Stimulated activated memory B cell treated with anti-CD40 and anti-IgM and Interleukin-4, amounts not matched to agents 10 μg/mL and 1 μg/mL and 100 μg/mL, for 72 hours (primary cell): Measurements from ENCODE around the gene MAST4.

Source experiments
- ATAC-seq: fragments of 150-1000 bp; cut with Tn5 transposase; 2 replicates; pipeline ENCODE4 v1.10.0; 2021
- H3K27ac Mint-ChIP-seq: one replicate; pipeline ENCODE4 v1.8.0; 2022; ENCODE audit warnings: mild to moderate bottlenecking, mixed read lengths
- H3K27me3 Mint-ChIP-seq: one replicate; pipeline ENCODE4 v1.8.0; 2022; ENCODE audit warnings: mixed read lengths
- H3K36me3 Mint-ChIP-seq: one replicate; pipeline ENCODE4 v1.8.0; 2022; ENCODE audit warnings: mixed read lengths
- H3K4me1 Mint-ChIP-seq: one replicate; pipeline ENCODE4 v1.8.0; 2022; ENCODE audit warnings: mixed read lengths
- H3K4me3 Mint-ChIP-seq: one replicate; pipeline ENCODE4 v1.8.0; 2022; ENCODE audit warnings: mild to moderate bottlenecking, moderate library complexity, mixed read lengths
- H3K9me3 Mint-ChIP-seq: one replicate; pipeline ENCODE4 v1.8.0; 2022; ENCODE audit warnings: mixed read lengths

Gene MAST4

DNA sequence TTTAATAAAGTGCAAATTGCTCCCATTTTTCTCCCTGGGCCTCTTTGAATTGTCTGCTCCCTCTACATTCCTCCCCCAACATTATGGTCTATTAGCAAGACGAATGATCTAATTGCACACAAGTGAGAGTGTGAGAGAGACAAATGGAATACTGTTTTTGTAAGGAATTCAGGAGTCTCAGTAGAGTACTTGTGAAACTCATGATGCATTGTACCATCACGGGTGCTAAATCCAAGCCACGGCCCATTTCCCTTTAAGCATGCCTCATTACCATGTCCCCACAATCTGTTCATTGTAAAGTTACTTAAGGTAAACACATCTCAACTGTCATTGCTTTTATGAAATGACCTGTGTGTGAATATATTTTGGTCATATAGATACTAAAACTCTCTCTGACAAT is 537.6 kb downstream of the MAST4 start:
- Mint-ChIP-seq H3K4me3 (no peak overlapping the region), H3K4me1 (no peaks in the 10 kb centered on the region), H3K9me3 (no peaks in the 10 kb centered on the region), H3K27ac (no peak overlapping the region), H3K36me3 (peaks cover 8% of the 10 kb centered on the region), H3K27me3 (no peaks in the 10 kb centered on the region)
- ATAC-seq, result no peak

GRCh38 chr5:67135381-67135984 is 539.3 kb downstream of the MAST4 start:
- Mint-ChIP-seq H3K4me1 (no peaks in the 10 kb centered on the region), H3K9me3 (no peaks in the 10 kb centered on the region), H3K4me3 (no peak overlapping the region), H3K36me3 (peaks cover 8% of the 10 kb centered on the region), H3K27me3 (no peaks in the 10 kb centered on the region), H3K27ac (no peak overlapping the region)
- no peak for ATAC-seq

DNA sequence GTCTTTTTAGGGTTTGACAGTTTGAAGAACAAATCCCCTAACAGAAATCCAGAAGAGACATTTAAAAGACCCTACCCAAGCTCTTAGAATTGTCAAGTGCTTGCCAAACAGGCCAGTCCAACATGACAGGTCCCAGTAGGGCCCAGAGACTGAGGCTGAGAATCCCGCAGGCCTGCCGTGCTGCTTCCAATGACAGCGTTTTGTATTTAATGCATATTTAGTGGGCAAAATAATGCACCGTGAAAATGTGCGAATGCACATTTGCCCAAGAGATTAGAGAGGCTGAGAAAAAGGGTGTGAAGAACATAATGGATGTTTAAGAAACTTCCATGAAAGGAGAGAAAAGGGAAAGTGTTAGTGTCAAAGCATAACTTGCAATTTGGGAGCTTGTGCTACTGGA is 542.8 kb downstream of the MAST4 start:
- H3K9me3 Mint-ChIP-seq, result no peaks in the 10 kb centered on the region
- H3K4me3 Mint-ChIP-seq, result no peak overlapping the region
- no peaks in the 10 kb centered on the region for H3K27me3 Mint-ChIP-seq
- no peak overlapping the region for H3K27ac Mint-ChIP-seq
- ATAC-seq, result no peak
- H3K36me3 Mint-ChIP-seq, result peaks cover 30% of the 10 kb centered on the region
- H3K4me1 Mint-ChIP-seq, result no peaks in the 10 kb centered on the region

GRCh38 chr5:67140413-67140812 is 544.2 kb downstream of the MAST4 start:
- no peaks in the 10 kb centered on the region for H3K27me3 Mint-ChIP-seq
- H3K36me3 Mint-ChIP-seq, result peaks cover 33% of the 10 kb centered on the region
- no peak overlapping the region for H3K4me3 Mint-ChIP-seq
- H3K4me1 Mint-ChIP-seq, result no peaks in the 10 kb centered on the region
- H3K27ac Mint-ChIP-seq, result no peak overlapping the region
- no peaks in the 10 kb centered on the region for H3K9me3 Mint-ChIP-seq
- no peak for ATAC-seq

GRCh38 chr5:67141644-67142043 is 545.5 kb downstream of the MAST4 start:
- Mint-ChIP-seq H3K36me3 (peaks cover 37% of the 10 kb centered on the region), H3K4me3 (no peak overlapping the region), H3K9me3 (no peaks in the 10 kb centered on the region), H3K4me1 (no peaks in the 10 kb centered on the region), H3K27me3 (no peaks in the 10 kb centered on the region), H3K27ac (no peak overlapping the region)
- ATAC-seq, result no peak

DNA sequence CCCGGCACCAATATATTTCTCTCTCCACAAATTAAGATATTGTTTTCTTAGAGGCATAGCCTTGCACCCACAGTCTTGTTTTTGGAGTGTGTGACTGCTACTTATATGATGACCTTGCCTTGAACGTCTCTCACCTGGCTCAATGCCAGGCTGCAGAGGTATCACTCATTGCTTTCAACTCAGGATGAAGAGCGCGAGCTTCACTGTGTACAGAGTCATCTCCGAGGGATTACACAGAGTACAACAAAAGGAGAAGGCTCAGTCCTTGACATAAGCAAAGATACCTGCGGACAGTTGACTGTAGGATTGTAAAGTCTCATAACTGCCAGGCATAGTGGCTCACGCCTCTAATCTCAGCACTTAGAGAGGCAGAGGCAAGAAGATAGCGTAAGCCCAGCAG is 546.6 kb downstream of the MAST4 start:
- Mint-ChIP-seq H3K4me3 (no peak overlapping the region), H3K27me3 (no peaks in the 10 kb centered on the region), H3K9me3 (no peaks in the 10 kb centered on the region), H3K4me1 (no peaks in the 10 kb centered on the region), H3K36me3 (peaks cover 44% of the 10 kb centered on the region), H3K27ac (no peak overlapping the region)
- ATAC-seq, result no peak

DNA sequence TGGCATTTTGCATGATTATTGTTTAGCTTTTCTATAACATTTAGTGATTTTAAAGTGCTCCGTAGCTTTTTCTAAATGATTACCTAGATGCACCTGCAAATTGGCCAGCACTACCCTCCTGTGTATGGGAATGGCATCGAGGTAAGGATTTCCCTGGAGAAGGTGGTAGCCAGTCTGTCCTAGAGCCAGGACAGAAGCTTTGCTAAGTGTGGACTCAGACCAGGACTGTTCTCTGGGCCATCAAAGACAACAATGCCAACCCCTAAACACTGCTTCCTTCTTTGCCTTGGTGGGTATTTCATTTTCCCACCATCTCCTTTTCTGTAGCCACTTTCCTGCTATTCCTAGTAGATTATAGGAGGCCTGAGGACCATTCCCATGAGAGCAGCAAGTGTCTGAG is 547.4 kb downstream of the MAST4 start:
- Mint-ChIP-seq H3K36me3 (peaks cover 47% of the 10 kb centered on the region), H3K4me1 (no peaks in the 10 kb centered on the region), H3K27me3 (no peaks in the 10 kb centered on the region), H3K27ac (no peak overlapping the region), H3K4me3 (no peak overlapping the region), H3K9me3 (no peaks in the 10 kb centered on the region)
- ATAC-seq, result no peak

- ATAC-seq, result no peak
- H3K36me3 Mint-ChIP-seq, result peaks cover 54% of the 10 kb centered on the region
- no peaks in the 10 kb centered on the region for H3K9me3 Mint-ChIP-seq
- H3K27me3 Mint-ChIP-seq, result no peaks in the 10 kb centered on the region
- H3K4me1 Mint-ChIP-seq, result no peaks in the 10 kb centered on the region
- H3K27ac Mint-ChIP-seq, result no peak overlapping the region
- no peak overlapping the region for H3K4me3 Mint-ChIP-seq
Measured at GRCh38 chr5:67144183-67144639, 548.0 kb downstream of the MAST4 start.

DNA sequence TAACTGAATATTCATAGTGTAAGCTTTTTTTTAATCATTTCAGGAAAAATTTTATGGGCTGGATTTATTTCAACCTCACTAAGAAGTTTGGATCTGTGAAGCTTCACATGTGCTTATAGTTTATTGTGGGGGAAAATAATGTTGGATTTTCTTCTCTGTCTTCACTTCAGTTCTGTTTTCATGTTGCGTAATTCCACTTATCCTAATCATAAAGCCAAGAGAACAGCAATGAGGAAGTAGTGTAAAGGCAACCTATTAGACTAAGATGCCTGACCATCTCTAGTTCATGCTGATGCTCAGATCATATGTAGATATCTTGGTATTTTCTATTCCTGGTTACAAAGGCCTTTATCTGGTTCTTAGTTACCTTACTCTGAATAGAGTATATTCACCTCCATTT is 550.4 kb downstream of the MAST4 start:
- Mint-ChIP-seq H3K27ac (no peak overlapping the region), H3K4me3 (no peak overlapping the region), H3K9me3 (no peaks in the 10 kb centered on the region), H3K36me3 (peaks cover 72% of the 10 kb centered on the region), H3K27me3 (no peaks in the 10 kb centered on the region), H3K4me1 (no peaks in the 10 kb centered on the region)
- ATAC-seq, result no peak

- no peak for ATAC-seq
Measured at GRCh38 chr5:67146981-67147380, 550.8 kb downstream of the MAST4 start.

GRCh38 chr5:67147760-67148159 is 551.6 kb downstream of the MAST4 start:
- Mint-ChIP-seq H3K27me3 (no peaks in the 10 kb centered on the region), H3K27ac (no peak overlapping the region), H3K4me1 (peaks cover 2% of the 10 kb centered on the region), H3K36me3 (peaks cover 66% of the 10 kb centered on the region), H3K9me3 (no peaks in the 10 kb centered on the region), H3K4me3 (no peak overlapping the region)
- no peak for ATAC-seq

More at GRCh38 chr5:67146981-67147380, 550.8 kb downstream of the MAST4 start:
- peaks cover 70% of the 10 kb centered on the region for H3K36me3 Mint-ChIP-seq
- H3K9me3 Mint-ChIP-seq, result no peaks in the 10 kb centered on the region
- no peak overlapping the region for H3K4me3 Mint-ChIP-seq
- no peaks in the 10 kb centered on the region for H3K4me1 Mint-ChIP-seq
- no peaks in the 10 kb centered on the region for H3K27me3 Mint-ChIP-seq
- no peak overlapping the region for H3K27ac Mint-ChIP-seq

DNA sequence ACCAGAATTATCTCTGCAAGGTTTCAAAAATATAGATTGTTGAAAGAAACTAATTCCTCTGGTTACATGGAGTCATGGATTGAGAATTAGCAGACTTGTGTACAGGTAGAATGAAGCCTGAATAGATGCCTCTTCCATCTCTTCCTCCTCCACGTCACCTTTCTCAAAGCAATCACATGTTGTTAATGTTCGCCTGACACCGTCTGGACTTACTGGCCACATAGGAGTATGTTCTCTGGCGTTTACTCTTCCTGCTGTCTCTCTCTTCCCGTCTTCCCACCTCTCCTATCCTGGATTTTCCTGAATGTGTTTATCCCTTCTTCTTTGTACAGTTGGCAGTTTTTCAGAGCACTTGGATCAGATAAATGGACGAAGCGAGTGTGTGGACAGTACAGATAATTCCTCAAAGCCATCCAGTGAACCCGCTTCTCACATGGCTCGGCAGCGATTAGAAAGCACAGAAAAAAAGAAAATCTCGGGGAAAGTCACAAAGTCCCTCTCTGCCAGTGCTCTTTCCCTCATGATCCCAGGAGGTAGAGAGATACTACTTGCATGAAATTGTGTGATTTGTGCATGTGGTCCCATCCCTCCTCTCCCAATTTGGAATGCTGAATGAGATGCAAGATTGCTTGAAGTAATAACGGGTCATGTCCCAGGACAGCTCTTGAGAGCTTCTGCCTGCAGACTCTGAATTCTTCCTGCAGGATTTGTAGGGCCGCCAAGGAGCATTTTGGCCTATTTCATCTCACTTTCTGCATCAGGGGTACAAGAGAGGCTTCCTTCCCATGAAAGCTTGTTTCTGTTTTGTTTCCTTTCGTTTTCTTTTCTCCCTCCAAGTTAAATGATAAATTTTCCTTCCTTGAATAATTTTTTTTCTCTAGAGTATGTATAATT is 553.1 kb downstream of the MAST4 start:
- Mint-ChIP-seq H3K27ac (no peak overlapping the region), H3K36me3 (peaks cover 55% of the 10 kb centered on the region), H3K9me3 (no peaks in the 10 kb centered on the region), H3K4me1 (peaks cover 10% of the 10 kb centered on the region), H3K27me3 (no peaks in the 10 kb centered on the region), H3K4me3 (no peak overlapping the region)
- ATAC-seq, result no peak

- Mint-ChIP-seq H3K27ac (no peak overlapping the region), H3K36me3 (peaks cover 57% of the 10 kb centered on the region), H3K27me3 (no peaks in the 10 kb centered on the region), H3K4me3 (no peak overlapping the region), H3K9me3 (no peaks in the 10 kb centered on the region), H3K4me1 (peaks cover 10% of the 10 kb centered on the region)
- ATAC-seq, result no peak
Measured at GRCh38 chr5:67149951-67150523, 553.8 kb downstream of the MAST4 start.

DNA sequence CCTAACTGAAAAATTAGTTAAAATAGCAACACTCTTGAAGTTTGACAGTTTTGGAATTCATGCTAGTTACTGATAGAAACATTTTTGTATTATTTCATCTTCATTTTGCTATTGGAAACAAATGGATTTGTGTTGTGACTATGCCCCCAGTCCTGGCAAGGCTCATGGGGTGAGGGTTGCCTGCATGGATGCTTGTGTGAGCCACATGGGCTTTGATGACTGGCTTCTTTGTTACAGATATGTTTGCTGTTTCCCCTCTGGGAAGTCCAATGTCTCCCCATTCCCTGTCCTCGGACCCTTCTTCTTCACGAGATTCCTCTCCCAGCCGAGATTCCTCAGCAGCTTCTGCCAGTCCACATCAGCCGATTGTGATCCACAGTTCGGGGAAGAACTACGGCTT is 556.2 kb downstream of the MAST4 start:
- H3K9me3 Mint-ChIP-seq, result no peaks in the 10 kb centered on the region
- no peak overlapping the region for H3K4me3 Mint-ChIP-seq
- H3K36me3 Mint-ChIP-seq, result peaks cover 48% of the 10 kb centered on the region
- H3K27ac Mint-ChIP-seq, result peak overlapping the region; percentile 64
- peaks cover 16% of the 10 kb centered on the region for H3K4me1 Mint-ChIP-seq
- no peak for ATAC-seq
- H3K27me3 Mint-ChIP-seq, result no peaks in the 10 kb centered on the region

DNA sequence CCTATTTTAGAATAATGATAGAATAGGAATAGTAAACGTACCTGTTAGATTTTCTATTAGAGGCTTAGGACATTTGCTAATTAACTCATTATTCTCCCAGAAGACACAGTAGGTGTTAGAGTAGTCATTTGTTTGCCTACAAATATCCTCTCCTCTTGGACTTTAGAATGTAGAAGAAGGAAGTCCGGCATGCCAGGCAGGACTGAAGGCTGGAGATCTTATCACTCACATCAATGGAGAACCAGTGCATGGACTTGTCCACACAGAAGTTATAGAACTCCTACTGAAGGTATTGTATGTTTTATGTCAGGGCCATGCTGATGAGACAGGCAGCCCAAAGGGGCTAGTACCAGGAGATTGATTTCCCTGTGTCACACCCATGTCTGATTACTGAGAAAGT is 557.1 kb downstream of the MAST4 start:
- Mint-ChIP-seq H3K9me3 (no peaks in the 10 kb centered on the region), H3K27me3 (no peaks in the 10 kb centered on the region), H3K4me3 (no peak overlapping the region), H3K36me3 (peaks cover 43% of the 10 kb centered on the region), H3K27ac (peak overlapping the region; percentile 64), H3K4me1 (peaks cover 17% of the 10 kb centered on the region)
- no peak for ATAC-seq
